Esophagus muscularis mucosa (tissue), 2 donors: ENCODE data around the gene RPH3AL.
A peak's percentile ranks its signal among the peaks of the same experiment; 100 is the strongest.

ENCODE experiments used
- POLR2A ChIP-seq: fragments of 450-650 bp; IDR thresholded peaks from one replicate; pipeline ENCODE4 v1.6.1; 2017; ENCODE audit warnings: antibody characterized with exemption, moderate library complexity, mild to moderate bottlenecking, low read depth
- POLR2AphosphoS5 ChIP-seq, 2 donors: sonication (generic); formaldehyde crosslinking; IDR thresholded peaks; one replicate each; pipeline ENCODE4 v1.6.1; 2017; ENCODE audit warnings: antibody characterized with exemption in 2 of 2

GRCh38 chr17:301681-302299 lies 50.8 kb downstream of the RPH3AL start:
- TF ChIP-seq POLR2AphosphoS5 (IDR thresholded peaks at IDR 0.05), result peak; percentile 27 to 28
- TF ChIP-seq POLR2A, result no peak
